Ishikawa (cell line): ENCODE results near the gene SYNDIG1.

Source experiments
- CEBPB ChIP-seq: IDR thresholded peaks from 2 replicates; pipeline ENCODE4 v1.6.1; 2012
- CREB1 ChIP-seq: IDR thresholded peaks from 2 replicates; pipeline ENCODE4 v1.6.1; 2012; ENCODE audit warnings: low read depth
- EGR1 ChIP-seq: IDR thresholded peaks from 2 replicates; pipeline ENCODE4 v1.6.1; 2012
- EP300 ChIP-seq: IDR thresholded peaks from 2 replicates; pipeline ENCODE4 v1.6.1; 2012; ENCODE audit warnings: borderline replicate concordance
- FOXM1 ChIP-seq: IDR thresholded peaks from 2 replicates; pipeline ENCODE4 v1.6.1; 2012; ENCODE audit warnings: low read depth, borderline replicate concordance
- NFIC ChIP-seq: IDR thresholded peaks from 2 replicates; pipeline ENCODE4 v1.6.1; 2012
- RAD21 ChIP-seq: IDR thresholded peaks from 2 replicates; pipeline ENCODE4 v1.6.1; 2012; ENCODE audit warnings: low read depth
- REST ChIP-seq: IDR thresholded peaks from 2 replicates; pipeline ENCODE4 v1.6.1; 2012; ENCODE audit warnings: low read depth, mild to moderate bottlenecking
- TAF1 ChIP-seq: IDR thresholded peaks from 2 replicates; pipeline ENCODE4 v1.6.1; 2012; ENCODE audit warnings: low read depth, mild to moderate bottlenecking
- TCF12 ChIP-seq: IDR thresholded peaks from 2 replicates; pipeline ENCODE4 v1.6.1; 2012; ENCODE audit warnings: low read depth
- TEAD4 ChIP-seq: IDR thresholded peaks from 2 replicates; pipeline ENCODE4 v1.6.1; 2012
- YY1 ChIP-seq: IDR thresholded peaks from 2 replicates; pipeline ENCODE4 v1.6.1; 2012; ENCODE audit warnings: low read depth
- ZBTB7A ChIP-seq: IDR thresholded peaks from 2 replicates; pipeline ENCODE4 v1.6.1; 2012; ENCODE audit warnings: low read depth
- TF ChIP-seq, protein P1 (sequence below): IDR thresholded peaks from 2 replicates; pipeline ENCODE4 v1.6.1; 2012
- TF ChIP-seq, protein P2 (sequence below): IDR thresholded peaks from 2 replicates; pipeline ENCODE4 v1.6.1; 2012

SYNDIG1 gene

GRCh38 chr20:24574307-24574706, 104.9 kb downstream of the SYNDIG1 start:
- TF ChIP-seq NFIC = no peak
- no peak for TF ChIP-seq FOXM1
- no peak for TF ChIP-seq TAF1
- TF ChIP-seq REST = no peak
- no peak for TF ChIP-seq CEBPB
- TF ChIP-seq TEAD4 = no peak
- TF ChIP-seq TCF12 = no peak

GRCh38 chr20:24574797-24575196, 105.4 kb downstream of the SYNDIG1 start:
- TF ChIP-seq RAD21 = no peak

- TF ChIP-seq, protein P1, sequence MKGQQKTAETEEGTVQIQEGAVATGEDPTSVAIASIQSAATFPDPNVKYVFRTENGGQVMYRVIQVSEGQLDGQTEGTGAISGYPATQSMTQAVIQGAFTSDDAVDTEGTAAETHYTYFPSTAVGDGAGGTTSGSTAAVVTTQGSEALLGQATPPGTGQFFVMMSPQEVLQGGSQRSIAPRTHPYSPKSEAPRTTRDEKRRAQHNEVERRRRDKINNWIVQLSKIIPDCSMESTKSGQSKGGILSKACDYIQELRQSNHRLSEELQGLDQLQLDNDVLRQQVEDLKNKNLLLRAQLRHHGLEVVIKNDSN = no peak
- TF ChIP-seq ZBTB7A (no peak), FOXM1 (no peak), CEBPB (no peak), TCF12 (no peak), REST (no peak), RAD21 (no peak), EP300 (no peak), TAF1 (no peak), NFIC (no peak), EGR1 (no peak)
- TF ChIP-seq, protein P2, sequence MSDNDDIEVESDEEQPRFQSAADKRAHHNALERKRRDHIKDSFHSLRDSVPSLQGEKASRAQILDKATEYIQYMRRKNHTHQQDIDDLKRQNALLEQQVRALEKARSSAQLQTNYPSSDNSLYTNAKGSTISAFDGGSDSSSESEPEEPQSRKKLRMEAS = no peak
These were observed 106.4 kb downstream of the SYNDIG1 start for GRCh38 chr20:24575811-24576210.

DNA sequence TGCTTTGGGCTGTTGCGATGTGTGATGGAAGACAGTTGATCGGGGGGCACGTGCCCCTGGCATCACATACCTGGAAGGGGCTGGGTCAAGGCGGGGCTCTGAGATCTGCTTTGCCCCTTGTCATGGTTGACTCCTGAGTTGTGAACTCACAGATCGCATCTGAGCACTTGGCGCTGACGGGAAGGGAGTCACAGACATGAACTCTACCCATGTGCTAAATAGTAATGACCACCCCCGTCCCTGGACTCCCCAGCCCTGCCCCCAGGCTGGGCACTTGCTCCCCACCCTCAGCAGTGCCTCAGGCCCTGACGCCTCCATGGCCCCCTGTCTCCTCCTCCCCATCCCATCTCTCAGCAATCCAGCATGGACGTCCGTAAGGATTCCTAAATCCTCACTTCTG, 107.0 kb downstream of the SYNDIG1 start:
- TF ChIP-seq TAF1 (no peak), EP300 (no peak), ZBTB7A (no peak)

DNA sequence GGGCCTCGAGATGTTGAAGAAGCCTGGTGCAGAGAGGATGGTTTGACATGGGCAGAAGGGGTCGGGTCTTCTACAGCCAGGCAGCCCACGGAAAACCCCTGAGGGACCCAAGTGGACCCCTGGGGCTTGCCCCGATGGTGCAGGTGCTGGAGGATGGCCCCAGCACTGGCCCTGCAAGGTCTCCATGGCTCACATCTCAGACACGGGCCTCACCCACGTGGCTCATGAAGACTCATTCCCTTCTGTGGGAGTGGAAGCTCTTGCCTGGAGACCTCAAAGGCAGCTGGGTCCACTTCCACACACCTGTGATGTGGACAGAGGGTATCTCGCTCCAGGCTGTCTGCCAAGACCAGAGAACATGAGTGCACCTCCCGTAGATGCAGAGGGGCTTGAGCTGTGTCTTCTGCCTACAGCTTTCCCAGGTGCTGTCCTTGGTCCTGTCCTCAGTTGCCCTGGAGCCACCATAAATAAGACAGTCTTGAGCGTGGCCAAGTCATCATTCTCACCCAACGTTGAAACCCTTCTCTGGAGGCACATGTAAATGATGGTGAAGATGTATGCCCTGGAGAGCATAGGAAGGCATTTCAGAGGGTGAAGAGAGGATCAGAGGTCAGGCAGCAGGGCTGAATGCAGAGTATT, 108.0 kb downstream of the SYNDIG1 start:
- TF ChIP-seq TAF1 = no peak
- TF ChIP-seq REST = peak; percentile 85

- no peak for TF ChIP-seq EGR1
- TF ChIP-seq, protein P2 = no peak
- no peak for TF ChIP-seq ZBTB7A
- TF ChIP-seq, protein P1 = no peak
- no peak for TF ChIP-seq CEBPB
- no peak for TF ChIP-seq NFIC
- TF ChIP-seq YY1 = no peak
- TF ChIP-seq FOXM1 = no peak
- no peak for TF ChIP-seq TEAD4
- no peak for TF ChIP-seq REST
- no peak for TF ChIP-seq RAD21
- TF ChIP-seq EP300 = no peak
- no peak for TF ChIP-seq TCF12
- TF ChIP-seq CREB1 = no peak
- TF ChIP-seq TAF1 = no peak
These were observed 109.4 kb downstream of the SYNDIG1 start for GRCh38 chr20:24578567-24579415.
